ENCODE results near the gene MMP19. TPM values are rescaled to one million over a fixed set of nuclear protein-coding genes. Genes with fewer than 3 reads are reported as not detected.

Gene MMP19
- total RNA-seq, 1 experiment from 2014 or later = 2.3 TPM

DNA sequence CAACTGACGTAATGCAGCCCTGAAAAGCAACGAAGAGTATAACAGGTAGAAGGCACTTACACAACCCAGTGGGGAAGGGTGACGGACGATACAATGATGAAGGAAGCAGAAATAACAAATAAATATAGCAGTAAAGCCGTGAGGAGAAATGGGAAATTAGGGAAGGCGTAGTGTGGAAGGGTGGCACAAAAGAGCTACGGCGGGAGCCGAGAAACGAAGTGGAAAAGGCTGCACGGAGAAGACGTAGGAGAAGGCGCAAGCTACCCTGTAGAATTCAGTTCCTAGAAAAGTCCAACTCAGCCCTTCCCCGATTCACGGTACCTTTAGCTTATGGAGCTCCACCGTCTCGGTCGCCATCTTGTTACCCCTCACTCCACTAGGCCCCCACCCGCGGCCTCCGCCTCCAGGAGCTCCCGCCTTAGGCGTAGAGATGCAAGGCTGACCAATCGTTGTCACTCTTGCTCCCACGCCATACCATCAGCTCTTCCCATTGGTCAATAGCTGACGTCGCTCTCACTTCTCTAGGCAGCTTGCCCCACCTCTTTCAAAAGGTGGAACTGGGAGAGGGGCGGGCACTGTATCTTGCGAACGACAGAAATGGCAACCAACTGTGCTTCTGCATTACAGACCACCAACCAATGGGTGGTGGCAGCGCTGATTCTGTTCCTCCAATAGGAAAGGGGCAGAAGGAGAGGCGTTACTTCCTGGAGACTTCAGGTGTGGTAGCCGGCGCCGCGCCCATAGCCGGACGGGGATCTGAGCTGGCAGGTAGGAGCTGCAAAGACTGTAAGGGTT, 25.2 kb downstream of the MMP19 start, which contains the start of the genes ORMDL2 and SARNP:
TSS of gene ORMDL2 (plus strand) at position 697 of the 795 bp plus-strand sequence. CDS start 959 bp downstream, outside the sequence.
TSS of gene SARNP (minus strand) at position 380 of the 795 bp plus-strand sequence. CDS start at position 357, 23 bp downstream.
- H3K27me3 ChIP-seq (ENCODE audit: insufficient read depth, low read length) = no peaks in the 10 kb centered on the region
- peak within 1 kb of the TSS; percentile 95 for H3K4me2 ChIP-seq (ENCODE audit: low read length)
- H3K79me2 ChIP-seq (ENCODE audit: insufficient read depth, low read length) = peaks cover 67% of the 10 kb centered on the region
- H3K4me1 ChIP-seq (ENCODE audit: control insufficient read depth in 1 of 2, insufficient read depth in 2 of 2, low read length in 2 of 2) = peaks cover 14 to 20% of the 10 kb centered on the region in 2 experiments
- intact Hi-C loops (cut with micrococcal nuclease) = loop anchor here (2.0 kb wide), 1 partner anchor 223 kb away; the partner anchor contains the start of gene RPS26
- TF ChIP-seq TCF7L2 (IDR thresholded peaks at IDR 0.05; ENCODE audit: borderline replicate concordance, extremely low read depth, insufficient read depth, insufficient read length) (no peak), POLR2A (IDR thresholded peaks at IDR 0.05; ENCODE audit: borderline replicate concordance, extremely low read depth, insufficient read depth, insufficient read length) (peak; percentile 63), SIN3A (IDR thresholded peaks at IDR 0.05; ENCODE audit: low read depth) (peak; percentile 90), MAX (IDR thresholded peaks at IDR 0.05) (peak; percentile 61), YY1 (IDR thresholded peaks at IDR 0.05; ENCODE audit: extremely low read depth, insufficient replicate concordance, low read depth, low read length) (peak; percentile 95), ZFX (IDR thresholded peaks at IDR 0.05) (peak; percentile 15; the same call in 1 of the 2 replicates), SRF (IDR thresholded peaks at IDR 0.05; ENCODE audit: low read depth) (0 out of 2 replicates have a peak, but pooled peaks have one; percentile 6), ZNF274 (IDR thresholded peaks at IDR 0.05; ENCODE audit: low read depth, low read length) (no peak), CEBPB (IDR thresholded peaks at IDR 0.05; ENCODE audit: low read depth) (peak; percentile 26; the same call in 1 of the 2 replicates), POLR2AphosphoS5 (IDR thresholded peaks at IDR 0.05; ENCODE audit: low read depth, low read length) (peak; percentile 78), SP1 (IDR thresholded peaks at IDR 0.05; ENCODE audit: low read depth) (peak; percentile 99)
- TF ChIP-seq, protein P1, sequence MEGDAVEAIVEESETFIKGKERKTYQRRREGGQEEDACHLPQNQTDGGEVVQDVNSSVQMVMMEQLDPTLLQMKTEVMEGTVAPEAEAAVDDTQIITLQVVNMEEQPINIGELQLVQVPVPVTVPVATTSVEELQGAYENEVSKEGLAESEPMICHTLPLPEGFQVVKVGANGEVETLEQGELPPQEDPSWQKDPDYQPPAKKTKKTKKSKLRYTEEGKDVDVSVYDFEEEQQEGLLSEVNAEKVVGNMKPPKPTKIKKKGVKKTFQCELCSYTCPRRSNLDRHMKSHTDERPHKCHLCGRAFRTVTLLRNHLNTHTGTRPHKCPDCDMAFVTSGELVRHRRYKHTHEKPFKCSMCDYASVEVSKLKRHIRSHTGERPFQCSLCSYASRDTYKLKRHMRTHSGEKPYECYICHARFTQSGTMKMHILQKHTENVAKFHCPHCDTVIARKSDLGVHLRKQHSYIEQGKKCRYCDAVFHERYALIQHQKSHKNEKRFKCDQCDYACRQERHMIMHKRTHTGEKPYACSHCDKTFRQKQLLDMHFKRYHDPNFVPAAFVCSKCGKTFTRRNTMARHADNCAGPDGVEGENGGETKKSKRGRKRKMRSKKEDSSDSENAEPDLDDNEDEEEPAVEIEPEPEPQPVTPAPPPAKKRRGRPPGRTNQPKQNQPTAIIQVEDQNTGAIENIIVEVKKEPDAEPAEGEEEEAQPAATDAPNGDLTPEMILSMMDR (IDR thresholded peaks at IDR 0.05 in 2 of 3, conservative IDR thresholded peaks at IDR 0.05 in 1 of 3; ENCODE audit: borderline replicate concordance in 1 of 3, insufficient read depth in 1 of 3, low read depth in 2 of 3, low read length in 2 of 3) = no peak
- H3K9me2 ChIP-seq (ENCODE audit: insufficient read depth) = no peaks in the 10 kb centered on the region
- peaks cover 21 to 30% of the 10 kb centered on the region in 2 experiments for H3K36me3 ChIP-seq (ENCODE audit: control insufficient read depth in 1 of 2, insufficient read depth in 2 of 2, low read length in 2 of 2)
- H2AFZ ChIP-seq (ENCODE audit: low read depth, low read length, poor library complexity, severe bottlenecking) = no peak within 1 kb of the TSS
- ChIA-PET POLR2A (interaction anchor here (0.7 to 1.9 kb wide), 15 partner anchors 9 to 1159 kb away, joined by 3 to 59 read pairs (median 6); partner anchors contain the start of genes CD63, DNAJC14, PA2G4 and RAB5B), CTCF (interaction anchor here (0.6 to 3.1 kb wide), 9 partner anchors 10 to 268 kb away, joined by 3 to 18 read pairs (median 5); partner anchors contain the start of genes DNAJC14, ITGA7, PYM1 and SUOX), RAD21 (ENCODE audit: low non-redundant PET in 1 of 2, low total read pairs in 2 of 2, uncharacterized antibody in 2 of 2, unreplicated experiment in 2 of 2) (no interaction called here)
- DNase-seq (ENCODE audit: low read depth, low spot score) (peak; percentile 100), ATAC-seq (peak; percentile 95)
- peak within 1 kb of the TSS; percentile 62 for H3K27ac ChIP-seq (ENCODE audit: low read depth, low read length)
- no TSS peak for BruUV-seq (replicated peaks)
- H3K4me3 ChIP-seq (replicated peaks in 1 of 2; ENCODE audit: low read depth in 1 of 2, low read length in 2 of 2) = peak within 1 kb of the TSS; percentile 76 to 91
- H4K20me1 ChIP-seq (ENCODE audit: insufficient read depth) = peaks cover 2% of the 10 kb centered on the region; the same call in 1 of the 2 replicates
- H3K9me3 ChIP-seq (ENCODE audit: control insufficient read depth in 1 of 2, insufficient read depth in 1 of 2, low read depth in 1 of 2, low read length in 2 of 2) = no peaks in the 10 kb centered on the region
- peak within 1 kb of the TSS; percentile 89 for H3K9ac ChIP-seq (ENCODE audit: low read length)
